OCI-LY3 (cell line): Measurements from ENCODE around the gene NBEAL2.

ENCODE experiments used
- H2AFZ ChIP-seq: fragments of 200-600, 300-600 bp; shearing (Covaris generic); 2 replicates; pipeline ENCODE4 v1.6.0; 2014; ENCODE audit warnings: antibody characterized with exemption, low read depth, low read length
- H3K27ac ChIP-seq: fragments of 200-600, 300-600 bp; sonication (generic); 2 replicates; pipeline ENCODE4 v1.5.1; 2014; ENCODE audit warnings: mild to moderate bottlenecking, low read length, moderate library complexity, mixed read lengths
- H3K27me3 ChIP-seq: fragments of 200-600, 300-600 bp; sonication (generic); 2 replicates; pipeline ENCODE4 v1.6.1; 2014; ENCODE audit warnings: low read depth, low read length, mixed read lengths
- H3K36me3 ChIP-seq: fragments of 200-600, 300-600 bp; sonication (generic); replicated peaks from 2 replicates; pipeline ENCODE3; 2014; ENCODE audit warnings: low read depth, low read length, mixed read lengths
- H3K4me1 ChIP-seq: fragments of 300-600, 200-600 bp; sonication (generic); 2 replicates; pipeline ENCODE4 v1.6.1; 2014; ENCODE audit warnings: low read length, mixed read lengths
- H3K4me2 ChIP-seq: fragments of 200-600, 300-600 bp; sonication (generic); 2 replicates; pipeline ENCODE4 v1.6.1; 2014; ENCODE audit warnings: low read length, mixed read lengths
- H3K4me3 ChIP-seq: fragments of 300-600, 200-600 bp; sonication (generic); 2 replicates; pipeline ENCODE4 v1.5.1; 2014; ENCODE audit warnings: antibody characterized with exemption, mild to moderate bottlenecking, low read length, moderate library complexity
- H3K79me2 ChIP-seq: fragments of 300-600, 200-600 bp; shearing (Covaris generic); 2 replicates; pipeline ENCODE4 v1.6.1; 2014; ENCODE audit warnings: mild to moderate bottlenecking, low read length, mixed read lengths
- H3K9ac ChIP-seq: fragments of 300-600, 200-600 bp; shearing (Covaris generic); 2 replicates; pipeline ENCODE4 v1.6.0; 2014; ENCODE audit warnings: mild to moderate bottlenecking, low read length, moderate library complexity
- H3K9me3 ChIP-seq: fragments of 200-600, 300-600 bp; shearing (Covaris generic); 2 replicates; pipeline ENCODE4 v1.6.1; 2014; ENCODE audit warnings: low read length, mixed read lengths; ENCODE audit not compliant: insufficient read depth
- H4K20me1 ChIP-seq: fragments of 200-600, 300-600 bp; sonication (generic); 2 replicates; pipeline ENCODE4 v1.6.1; 2016; ENCODE audit warnings: low read length, mixed read lengths; ENCODE audit not compliant: insufficient read depth
- CTCF ChIP-seq: fragments of 200-600, 300-600 bp; sonication (generic); IDR thresholded peaks from 2 replicates; pipeline ENCODE4 v1.5.1; 2014; ENCODE audit warnings: antibody characterized with exemption, low read length, low read depth
- EZH2phosphoT487 ChIP-seq: fragments of 200-600 bp; shearing (Covaris generic); IDR thresholded peaks from 2 replicates; pipeline ENCODE4 v1.6.1; 2018; ENCODE audit warnings: antibody characterized with exemption, mixed run types, low read depth

NBEAL2 gene

GRCh38 chr3:47016934-47017435 lies 37.5 kb downstream of the NBEAL2 start:
- peaks cover 5% of the 10 kb centered on the region; the same call in 1 of the 2 replicates for H3K79me2 ChIP-seq
- no peak for TF ChIP-seq CTCF
- no peak for TF ChIP-seq EZH2phosphoT487
- H2AFZ ChIP-seq = no peak overlapping the region
- H3K36me3 ChIP-seq = peaks cover 38% of the 10 kb centered on the region
- H3K9ac ChIP-seq = no peak overlapping the region
- no peaks in the 10 kb centered on the region for H3K27me3 ChIP-seq
- no peak overlapping the region for H3K4me2 ChIP-seq
- H3K4me1 ChIP-seq = peaks cover 14% of the 10 kb centered on the region
- H3K27ac ChIP-seq = no peak overlapping the region
- no peaks in the 10 kb centered on the region for H3K9me3 ChIP-seq
- peaks cover 16% of the 10 kb centered on the region for H4K20me1 ChIP-seq
- no peak overlapping the region for H3K4me3 ChIP-seq

- Histone ChIP-seq H3K4me1 (peaks cover 14% of the 10 kb centered on the region), H3K4me3 (no peak overlapping the region), H3K79me2 (peaks cover 10% of the 10 kb centered on the region; the same call in 1 of the 2 replicates), H3K4me2 (no peak overlapping the region), H3K27ac (no peak overlapping the region), H3K9ac (no peak overlapping the region), H3K9me3 (no peaks in the 10 kb centered on the region), H3K36me3 (peaks cover 42% of the 10 kb centered on the region), H2AFZ (no peak overlapping the region), H3K27me3 (no peaks in the 10 kb centered on the region), H4K20me1 (peaks cover 16% of the 10 kb centered on the region)
- TF ChIP-seq EZH2phosphoT487 (no peak), CTCF (no peak)
Observed at GRCh38 chr3:47017504-47018268, 38.2 kb downstream of the NBEAL2 start.

GRCh38 chr3:47018269-47018611 lies 38.8 kb downstream of the NBEAL2 start:
- H3K27ac ChIP-seq = no peak overlapping the region

More at GRCh38 chr3:47018269-47018611, 38.8 kb downstream of the NBEAL2 start:
- Histone ChIP-seq H3K36me3 (peaks cover 43% of the 10 kb centered on the region), H4K20me1 (peaks cover 16% of the 10 kb centered on the region), H3K9ac (no peak overlapping the region), H2AFZ (no peak overlapping the region), H3K9me3 (no peaks in the 10 kb centered on the region), H3K4me2 (no peak overlapping the region), H3K4me1 (peaks cover 14% of the 10 kb centered on the region), H3K27me3 (no peaks in the 10 kb centered on the region), H3K79me2 (peaks cover 11% of the 10 kb centered on the region; the same call in 1 of the 2 replicates), H3K4me3 (no peak overlapping the region)
- TF ChIP-seq EZH2phosphoT487 (no peak), CTCF (no peak)
